HepG2 (cell line): Measurements from ENCODE around the gene ZC3H14. TPM values are rescaled to one million over a fixed set of nuclear protein-coding genes. Genes with fewer than 3 reads are reported as not detected.

Experiments
- ATAC-seq: fragments of 200-7000 bp; cut with Tn5 transposase; 3 replicates; pipeline ENCODE4 v1.9.1; 2020; ENCODE audit warnings: mild to moderate bottlenecking, moderate library complexity
- BruUV-seq: library from RNA; stranded (reverse); fragments of 400-500 nt; replicated peaks from 2 replicates; lab custom pipeline; 2021; lab: Mats Ljungman, UMichigan
- CTCF ChIA-PET: fragments of 300-600 bp; formaldehyde crosslinking; extraction: SDS; loops from one replicate; lab custom pipeline; 2021; ENCODE audit warnings: low total read pairs, inconsistent platforms, low intra/inter-chr PET ratio; lab: Yijun Ruan, JAX
- POLR2A ChIA-PET: fragments of 350-600 bp; sonication (Branson Sonifier 250); formaldehyde crosslinking; loops from one replicate; lab custom pipeline; 2020; ENCODE audit warnings: antibody characterized with exemption, inconsistent platforms; lab: Yijun Ruan, JAX
- DNase-seq: peaks from one replicate; pipeline ENCODE4 v3.0.0-alpha.2; 2015; ENCODE audit warnings: low spot score
- FAIRE-seq: peaks from 3 replicates; lab custom pipeline; 2011; peaks lifted over from hg19 to GRCh38; lab: Jason Lieb, UNC
- H2AFZ ChIP-seq: one replicate; pipeline ENCODE4 v1.6.1; 2011; ENCODE audit warnings: low read length, inconsistent platforms
- H3K27ac ChIP-seq: fragments of 300-600 bp; 3 replicates; pipeline ENCODE4 v1.8.0; 2011; ENCODE audit warnings: mixed run types, mild to moderate bottlenecking, mixed read lengths, low read length, inconsistent platforms; ENCODE audit not compliant: insufficient read depth; ENCODE audit errors: extremely low read length
- H3K27me3 ChIP-seq, 2 experiments: fragments of 200-600 bp in 1 of 2; 2 replicates in 1 of 2; 3 replicates in 1 of 2; pipeline versions ENCODE4 v1.6.0 to v1.8.0; 2011; ENCODE audit warnings: low read length in 2 of 2, mild to moderate bottlenecking in 2 of 2, moderate library complexity in 2 of 2, inconsistent platforms in 1 of 2; ENCODE audit not compliant: insufficient read depth in 2 of 2, control insufficient read depth in 1 of 2
- H3K36me3 ChIP-seq, 2 experiments: fragments of 200-600 bp in 1 of 2; replicated peaks in 1 of 2; 2 replicates in 1 of 2; 3 replicates in 1 of 2; pipeline versions ENCODE4 v1.5.1 to v1.8.0; 2011; ENCODE audit warnings: low read length in 2 of 2, inconsistent platforms in 1 of 2; ENCODE audit not compliant: insufficient read depth in 2 of 2, control insufficient read depth in 1 of 2
- H3K4me1 ChIP-seq: 2 replicates; pipeline ENCODE4 v1.5.1; 2012; ENCODE audit warnings: low read length, inconsistent platforms; ENCODE audit not compliant: insufficient read depth
- H3K4me2 ChIP-seq: 2 replicates; pipeline ENCODE4 v1.6.0; 2011; ENCODE audit warnings: low read depth, low read length, inconsistent platforms
- H3K4me3 ChIP-seq, 3 experiments: fragments of 200-600 bp in 1 of 3; sonication (generic), shearing (Covaris generic) in 1 of 3; replicated peaks in 1 of 3; 2 replicates each; pipeline ENCODE4 v1.5.1; 2011 to 2016; ENCODE audit warnings: low read length in 3 of 3, inconsistent platforms in 2 of 3, low read depth in 2 of 3, mild to moderate bottlenecking in 2 of 3, control low read depth in 1 of 3, mixed read lengths in 1 of 3; ENCODE audit not compliant: insufficient read depth in 1 of 3
- H3K79me2 ChIP-seq: one replicate; pipeline ENCODE4 v1.6.1; 2011; ENCODE audit warnings: low read length, inconsistent platforms; ENCODE audit not compliant: insufficient read depth
- H3K9ac ChIP-seq: 2 replicates; pipeline ENCODE4 v1.6.0; 2011; ENCODE audit warnings: mild to moderate bottlenecking, low read depth, low read length, inconsistent platforms; ENCODE audit not compliant: insufficient read depth
- H3K9me3 ChIP-seq: 2 replicates; pipeline ENCODE4 v1.5.1; 2012; ENCODE audit warnings: mild to moderate bottlenecking, low read length
- H4K20me1 ChIP-seq: 2 replicates; pipeline ENCODE4 v1.6.0; 2011; ENCODE audit warnings: inconsistent platforms, mild to moderate bottlenecking, low read length, moderate library complexity; ENCODE audit not compliant: insufficient read depth
- FOXO1 ChIP-seq: sonication (generic); formaldehyde crosslinking; IDR thresholded peaks from 2 replicates; pipeline ENCODE4 v1.4.0; 2020; ENCODE audit warnings: missing genetic modification reagents
- HMGXB4 ChIP-seq, 2 experiments: sonication (generic) in 1 of 2; formaldehyde crosslinking in 1 of 2; IDR thresholded peaks; 2 replicates each; pipeline versions ENCODE4 v1.4.0 to v1.6.1; 2018 to 2020; ENCODE audit warnings: missing genetic modification reagents in 2 of 2, borderline replicate concordance in 1 of 2, low read depth in 1 of 2, mild to moderate bottlenecking in 1 of 2, missing biosample characterization in 1 of 2
- SRF ChIP-seq: IDR thresholded peaks from 2 replicates; pipeline ENCODE4 v1.6.1; 2011; ENCODE audit warnings: mild to moderate bottlenecking, low read depth, low read length, moderate library complexity
- SRSF4 ChIP-seq: fragments of 200-400 bp; formaldehyde crosslinking; IDR thresholded peaks from one replicate; pipeline ENCODE4 v1.6.1; 2018; ENCODE audit warnings: mild to moderate bottlenecking, low read depth, low read length, moderate library complexity; ENCODE audit not compliant: poor library complexity, severe bottlenecking
- SUZ12 ChIP-seq: fragments of 150-350 bp; IDR thresholded peaks from 2 replicates; pipeline ENCODE4 v1.6.1; 2014; ENCODE audit warnings: low read depth, low read length
- TSC22D2 ChIP-seq: sonication (generic); formaldehyde crosslinking; IDR thresholded peaks from 2 replicates; pipeline ENCODE4 v1.5.1; 2020; ENCODE audit warnings: missing genetic modification reagents, mild to moderate bottlenecking, borderline replicate concordance
- XRCC5 ChIP-seq: fragments of 200-400 bp; formaldehyde crosslinking; optimal IDR thresholded peaks from 2 replicates; pipeline ENCODE3; 2017; ENCODE audit warnings: mild to moderate bottlenecking, low read length
- ZNF558 ChIP-seq: sonication (generic); formaldehyde crosslinking; IDR thresholded peaks from 2 replicates; pipeline ENCODE4 v1.9.0; 2022; ENCODE audit warnings: mild to moderate bottlenecking, missing genetic modification reagents, borderline replicate concordance
- ZNF709 ChIP-seq: sonication (generic); formaldehyde crosslinking; IDR thresholded peaks from 2 replicates; pipeline ENCODE4 v1.5.0; 2020; ENCODE audit warnings: mild to moderate bottlenecking, missing genetic modification reagents
- ZSCAN21 ChIP-seq: sonication (generic); formaldehyde crosslinking; IDR thresholded peaks from 2 replicates; pipeline ENCODE4 v1.8.0; 2022; ENCODE audit warnings: mild to moderate bottlenecking, missing genetic modification reagents, moderate library complexity, borderline replicate concordance
- WGBS: methylation state at CpG from one replicate; pipeline ENCODE4 v1.1.6; 2017; ENCODE audit warnings: low lambda C conversion rate; 5-methylcytosine and 5-hydroxymethylcytosine counted together
- in situ Hi-C: cut with HindIII; loops from 2 replicates; pipeline ENCODE4 v1.10.0; 2017; ENCODE audit warnings: low pct_unique_long_range_greater_than_20kb; ENCODE audit not compliant: extremely low pct_ligation_motif_present
- intact Hi-C: fragments of 100-400 bp; cut with micrococcal nuclease; formaldehyde crosslinking; loops from one replicate; pipeline ENCODE4 v1.10.0; 2022; ENCODE audit not compliant: unreplicated experiment
- polyA plus RNA-seq, 8 experiments: library from polyadenylated mRNA; depleted of rRNA in 3 of 8; stranded (reverse) in 7 of 8; unstranded in 1 of 8; fragments of >200 nt; fragmentation: Illumina TruSeq in 4 of 8; extraction: Trizol in 4 of 8; gene quantifications; 2 replicates each; pipeline versions ENCODE4 v1.2.1 to v1.2.3, GENCODE V29; 2011 to 2016; ENCODE audit warnings: low read depth in 4 of 8, missing spikeins in 1 of 8, mixed read lengths in 1 of 8; ENCODE audit not compliant: insufficient read depth in 1 of 8
- total RNA-seq, 5 experiments: library from RNA; depleted of rRNA; stranded (reverse); fragments of >200 nt; fragmentation: Illumina TruSeq; extraction: Trizol; gene quantifications; 2 replicates each; pipeline ENCODE4 v1.2.3, GENCODE V29; 2016; ENCODE audit warnings: low read depth in 1 of 5
- TF ChIP-seq, protein P1 (sequence below): sonication (generic); formaldehyde crosslinking; IDR thresholded peaks from 2 replicates; pipeline ENCODE4 v1.4.0; 2020; ENCODE audit warnings: missing genetic modification reagents
- TF ChIP-seq, protein P2 (sequence below): sonication (generic); formaldehyde crosslinking; IDR thresholded peaks from 2 replicates; pipeline ENCODE4 v1.8.0; 2022; ENCODE audit warnings: mild to moderate bottlenecking, missing genetic modification reagents; ENCODE audit not compliant: insufficient replicate concordance

Gene ZC3H14
- total and polyA plus RNA-seq, 2 of the 13 experiments (the other 11 are each of a cell fraction or from before 2014, with no cell fraction given), result 65.1 to 67.5 TPM

DNA sequence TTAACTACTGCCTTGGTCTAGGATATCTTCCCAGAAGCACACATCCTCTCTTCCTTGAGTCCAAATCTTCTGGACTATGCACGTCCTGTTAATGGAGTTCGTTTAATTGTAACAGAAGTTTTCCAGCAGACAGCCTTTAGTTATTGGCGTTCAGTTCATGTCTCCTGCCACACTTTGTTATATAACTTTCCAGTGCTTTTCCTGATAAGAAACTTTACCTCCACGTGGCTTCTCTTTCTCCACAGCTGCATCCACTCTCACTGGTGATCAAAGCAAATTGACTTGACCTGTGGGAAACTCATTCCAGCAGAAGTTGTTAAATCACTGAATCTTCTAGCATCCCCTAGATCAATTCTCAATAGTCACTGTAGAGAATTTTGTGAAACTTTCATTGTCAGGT lies 27.0 kb upstream of the ZC3H14 start:
- POLR2A ChIA-PET, result no interaction called here
- in situ Hi-C loops (no loop called here), intact Hi-C loops (no loop called here)
- no peak for FAIRE-seq
- Histone ChIP-seq H3K27ac (peak overlapping the region; percentile 53), H3K4me2 (peak overlapping the region; percentile 38; the same call in 1 of the 2 replicates), H3K4me1 (peaks cover 19% of the 10 kb centered on the region), H2AFZ (no peak overlapping the region), H3K9me3 (no peaks in the 10 kb centered on the region), H3K36me3 (no peaks in the 10 kb centered on the region), H3K9ac (no peak overlapping the region), H4K20me1 (no peaks in the 10 kb centered on the region), H3K4me3 (no peak overlapping the region), H3K27me3 (no peaks in the 10 kb centered on the region; a peak in 1 of 5 replicates), H3K79me2 (no peaks in the 10 kb centered on the region)
- DNase-seq, result no peak
- CTCF ChIA-PET, result no interaction called here
- 38% methylated on average over 4 of the region's 4 CpGs for WGBS
- TF ChIP-seq ZNF709 (CRISPR knock-in tag) (0 out of 2 replicates have a peak, but pooled peaks have one; percentile 11), ZNF558 (CRISPR knock-in tag) (no peak), SRSF4 (no peak)
- TF ChIP-seq, protein P1, sequence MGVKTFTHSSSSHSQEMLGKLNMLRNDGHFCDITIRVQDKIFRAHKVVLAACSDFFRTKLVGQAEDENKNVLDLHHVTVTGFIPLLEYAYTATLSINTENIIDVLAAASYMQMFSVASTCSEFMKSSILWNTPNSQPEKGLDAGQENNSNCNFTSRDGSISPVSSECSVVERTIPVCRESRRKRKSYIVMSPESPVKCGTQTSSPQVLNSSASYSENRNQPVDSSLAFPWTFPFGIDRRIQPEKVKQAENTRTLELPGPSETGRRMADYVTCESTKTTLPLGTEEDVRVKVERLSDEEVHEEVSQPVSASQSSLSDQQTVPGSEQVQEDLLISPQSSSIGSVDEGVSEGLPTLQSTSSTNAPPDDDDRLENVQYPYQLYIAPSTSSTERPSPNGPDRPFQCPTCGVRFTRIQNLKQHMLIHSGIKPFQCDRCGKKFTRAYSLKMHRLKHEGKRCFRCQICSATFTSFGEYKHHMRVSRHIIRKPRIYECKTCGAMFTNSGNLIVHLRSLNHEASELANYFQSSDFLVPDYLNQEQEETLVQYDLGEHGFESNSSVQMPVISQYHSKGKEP (CRISPR knock-in tag), result no peak
- BruUV-seq, result no TSS peak
- peak; percentile 43; the same call in 2 of the 3 replicates for ATAC-seq

DNA sequence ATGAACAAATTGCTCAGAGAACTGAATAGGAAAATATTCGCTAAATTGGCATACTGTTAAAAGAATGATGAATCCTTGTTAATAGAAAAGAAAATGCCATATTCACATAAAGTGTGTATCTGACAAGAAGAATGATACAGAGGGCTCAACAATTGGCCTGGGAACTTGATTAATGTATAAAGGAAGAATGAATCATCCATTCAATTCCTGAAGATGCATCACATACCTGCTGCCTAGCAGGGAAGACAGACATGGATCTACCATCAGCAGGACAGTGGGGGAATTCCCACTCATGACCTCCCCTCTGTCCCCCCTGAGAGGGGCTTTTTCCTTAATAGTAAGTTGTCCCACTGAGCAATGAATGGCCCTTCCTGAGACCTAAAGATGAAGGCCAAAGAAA lies 21.5 kb upstream of the ZC3H14 start:
- ChIA-PET POLR2A (no interaction called here), CTCF (no interaction called here)
- FAIRE-seq (no peak), ATAC-seq (no peak), DNase-seq (no peak)
- no TSS peak for BruUV-seq
- H3K4me3 ChIP-seq, result no peak overlapping the region
- intact Hi-C loops (no loop called here), in situ Hi-C loops (no loop called here)
- no peak overlapping the region for H3K27ac ChIP-seq
- no peaks in the 10 kb centered on the region for H4K20me1 ChIP-seq
- no peaks in the 10 kb centered on the region for H3K79me2 ChIP-seq
- H3K36me3 ChIP-seq, result peaks cover 0 to 3% of the 10 kb centered on the region in 2 experiments; a peak in 1 of 5 replicates
- WGBS, result 100% methylated on average over 1 of the region's 1 CpG
- H3K9ac ChIP-seq, result no peak overlapping the region
- H3K4me1 ChIP-seq, result peaks cover 15% of the 10 kb centered on the region
- H3K27me3 ChIP-seq, result no peaks in the 10 kb centered on the region; a peak in 1 of 5 replicates
- no peaks in the 10 kb centered on the region for H3K9me3 ChIP-seq
- H3K4me2 ChIP-seq, result no peak overlapping the region
- H2AFZ ChIP-seq, result no peak overlapping the region
- TF ChIP-seq HMGXB4 (CRISPR knock-in tag; IDR thresholded peaks at IDR 0.05; ENCODE audit: borderline replicate concordance in 1 of 2, low read depth in 1 of 2), result no peak
- no peak for TF ChIP-seq ZSCAN21 (CRISPR knock-in tag)
- TF ChIP-seq TSC22D2 (CRISPR knock-in tag), result no peak
- TF ChIP-seq SRF, result no peak
- TF ChIP-seq, protein P2, sequence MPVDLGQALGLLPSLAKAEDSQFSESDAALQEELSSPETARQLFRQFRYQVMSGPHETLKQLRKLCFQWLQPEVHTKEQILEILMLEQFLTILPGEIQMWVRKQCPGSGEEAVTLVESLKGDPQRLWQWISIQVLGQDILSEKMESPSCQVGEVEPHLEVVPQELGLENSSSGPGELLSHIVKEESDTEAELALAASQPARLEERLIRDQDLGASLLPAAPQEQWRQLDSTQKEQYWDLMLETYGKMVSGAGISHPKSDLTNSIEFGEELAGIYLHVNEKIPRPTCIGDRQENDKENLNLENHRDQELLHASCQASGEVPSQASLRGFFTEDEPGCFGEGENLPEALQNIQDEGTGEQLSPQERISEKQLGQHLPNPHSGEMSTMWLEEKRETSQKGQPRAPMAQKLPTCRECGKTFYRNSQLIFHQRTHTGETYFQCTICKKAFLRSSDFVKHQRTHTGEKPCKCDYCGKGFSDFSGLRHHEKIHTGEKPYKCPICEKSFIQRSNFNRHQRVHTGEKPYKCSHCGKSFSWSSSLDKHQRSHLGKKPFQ, result no peak
- TF ChIP-seq FOXO1 (CRISPR knock-in tag), result no peak
- no peak for TF ChIP-seq XRCC5
- no peak for TF ChIP-seq SUZ12
